Measurements from ENCODE around the gene POU1F1. TPM values are rescaled to one million over a fixed set of nuclear protein-coding genes. Genes with fewer than 3 reads are reported as not detected.
"Not testable (repeated sequence)": the region's sequence is repeated elsewhere in the genome, so short reads cannot be mapped to it uniquely, and the experiment has no call there.

POU1F1 gene
- total and polyA plus RNA-seq, 4 donors = 0.17 to 0.24 TPM; not detected in 2

GRCh38 chr3:87305031-87305430, 28.6 kb upstream of the POU1F1 start:
- DNase-seq (ENCODE audit: low read depth in 4 of 6, low spot score in 6 of 6); H3K36me3 ChIP-seq (ENCODE audit: control insufficient read depth, insufficient read depth, low read length); H3K4me3 ChIP-seq (ENCODE audit: low read depth, low read length); H3K9me3 ChIP-seq (ENCODE audit: control insufficient read depth, insufficient read depth, low read length); H3K27me3 ChIP-seq (ENCODE audit: control insufficient read depth, insufficient read depth, low read length); H3K27ac ChIP-seq (ENCODE audit: low read depth, low read length); H3K4me1 ChIP-seq (ENCODE audit: control insufficient read depth, insufficient read depth, low read length): not testable (repeated sequence)
- no CpG with 5 or more reads among the region's 1 CpG for WGBS (ENCODE audit: insufficient coverage)

GRCh38 chr3:87298111-87298718, 21.8 kb upstream of the POU1F1 start:
- peak; percentile 10 to 87 (median 27) for DNase-seq (ENCODE audit: low read depth in 4 of 6, low spot score in 6 of 6)
- Histone ChIP-seq H3K27me3 (ENCODE audit: control insufficient read depth, insufficient read depth, low read length) (no peaks in the 10 kb centered on the region), H3K4me3 (ENCODE audit: low read depth, low read length) (no peak overlapping the region), H3K9me3 (ENCODE audit: control insufficient read depth, insufficient read depth, low read length) (no peaks in the 10 kb centered on the region), H3K36me3 (ENCODE audit: control insufficient read depth, insufficient read depth, low read length) (no peaks in the 10 kb centered on the region), H3K4me1 (ENCODE audit: control insufficient read depth, insufficient read depth, low read length) (no peaks in the 10 kb centered on the region), H3K27ac (ENCODE audit: low read depth, low read length) (no peak overlapping the region)
- 0% methylated on average over 1 of the region's 3 CpGs for WGBS (ENCODE audit: insufficient coverage)

- DNase-seq (ENCODE audit: low read depth in 4 of 6, low spot score in 6 of 6) = no peak
- H3K27ac ChIP-seq (ENCODE audit: low read depth, low read length) = no peak overlapping the region
Measured at GRCh38 chr3:87288446-87288845, 12.1 kb upstream of the POU1F1 start.

GRCh38 chr3:87287011-87287410, 10.6 kb upstream of the POU1F1 start:
- DNase-seq (ENCODE audit: low read depth in 4 of 6, low spot score in 6 of 6) = no peak
- Histone ChIP-seq H3K9me3 (ENCODE audit: control insufficient read depth, insufficient read depth, low read length) (peaks cover 2% of the 10 kb centered on the region), H3K27ac (ENCODE audit: low read depth, low read length) (no peak overlapping the region), H3K27me3 (ENCODE audit: control insufficient read depth, insufficient read depth, low read length) (no peaks in the 10 kb centered on the region), H3K36me3 (ENCODE audit: control insufficient read depth, insufficient read depth, low read length) (no peaks in the 10 kb centered on the region), H3K4me3 (ENCODE audit: low read depth, low read length) (no peak overlapping the region), H3K4me1 (ENCODE audit: control insufficient read depth, insufficient read depth, low read length) (no peaks in the 10 kb centered on the region)
- no CpG with 5 or more reads among the region's 1 CpG for WGBS (ENCODE audit: insufficient coverage)

More at GRCh38 chr3:87288446-87288845, 12.1 kb upstream of the POU1F1 start:
- Histone ChIP-seq H3K36me3 (ENCODE audit: control insufficient read depth, insufficient read depth, low read length) (no peaks in the 10 kb centered on the region), H3K4me1 (ENCODE audit: control insufficient read depth, insufficient read depth, low read length) (no peaks in the 10 kb centered on the region), H3K9me3 (ENCODE audit: control insufficient read depth, insufficient read depth, low read length) (peaks cover 2% of the 10 kb centered on the region), H3K27me3 (ENCODE audit: control insufficient read depth, insufficient read depth, low read length) (no peaks in the 10 kb centered on the region), H3K4me3 (ENCODE audit: low read depth, low read length) (no peak overlapping the region)
- WGBS (ENCODE audit: insufficient coverage) = no CpG with 5 or more reads among the region's 8 CpGs

- H3K4me3 ChIP-seq (ENCODE audit: low read depth, low read length) = no peak overlapping the region
- DNase-seq (ENCODE audit: low read depth in 4 of 6, low spot score in 6 of 6) = no peak
- H3K27me3 ChIP-seq (ENCODE audit: control insufficient read depth, insufficient read depth, low read length) = no peaks in the 10 kb centered on the region
- no peaks in the 10 kb centered on the region for H3K4me1 ChIP-seq (ENCODE audit: control insufficient read depth, insufficient read depth, low read length)
- H3K36me3 ChIP-seq (ENCODE audit: control insufficient read depth, insufficient read depth, low read length) = no peaks in the 10 kb centered on the region
- H3K27ac ChIP-seq (ENCODE audit: low read depth, low read length) = no peak overlapping the region
- no peaks in the 10 kb centered on the region for H3K9me3 ChIP-seq (ENCODE audit: control insufficient read depth, insufficient read depth, low read length)
- no CpG with 5 or more reads among the region's 4 CpGs for WGBS (ENCODE audit: insufficient coverage)
Measured at GRCh38 chr3:87272718-87273341, 3.6 kb downstream of the POU1F1 start.

GRCh38 chr3:87270908-87271700, 5.3 kb downstream of the POU1F1 start:
- 40% methylated on average over 2 of the region's 4 CpGs for WGBS (ENCODE audit: insufficient coverage)
- H3K4me3 ChIP-seq (ENCODE audit: low read depth, low read length) = no peak overlapping the region
- H3K27ac ChIP-seq (ENCODE audit: low read depth, low read length) = no peak overlapping the region
- H3K9me3 ChIP-seq (ENCODE audit: control insufficient read depth, insufficient read depth, low read length) = no peaks in the 10 kb centered on the region
- DNase-seq (ENCODE audit: low read depth in 4 of 6, low spot score in 6 of 6) = peak in 1 of 6 donors; percentile 18
- H3K27me3 ChIP-seq (ENCODE audit: control insufficient read depth, insufficient read depth, low read length) = no peaks in the 10 kb centered on the region
- H3K36me3 ChIP-seq (ENCODE audit: control insufficient read depth, insufficient read depth, low read length) = no peaks in the 10 kb centered on the region
- H3K4me1 ChIP-seq (ENCODE audit: control insufficient read depth, insufficient read depth, low read length) = no peaks in the 10 kb centered on the region

GRCh38 chr3:87269723-87270122, 6.7 kb downstream of the POU1F1 start:
- no peak for DNase-seq (ENCODE audit: low read depth in 4 of 6, low spot score in 6 of 6)
- H3K9me3 ChIP-seq (ENCODE audit: control insufficient read depth, insufficient read depth, low read length) = no peaks in the 10 kb centered on the region
- no peaks in the 10 kb centered on the region for H3K27me3 ChIP-seq (ENCODE audit: control insufficient read depth, insufficient read depth, low read length)
- H3K4me1 ChIP-seq (ENCODE audit: control insufficient read depth, insufficient read depth, low read length) = no peaks in the 10 kb centered on the region
- no peaks in the 10 kb centered on the region for H3K36me3 ChIP-seq (ENCODE audit: control insufficient read depth, insufficient read depth, low read length)
- H3K4me3 ChIP-seq (ENCODE audit: low read depth, low read length) = no peak overlapping the region
- H3K27ac ChIP-seq (ENCODE audit: low read depth, low read length) = no peak overlapping the region

GRCh38 chr3:87268646-87269211, 7.7 kb downstream of the POU1F1 start:
- no peaks in the 10 kb centered on the region for H3K9me3 ChIP-seq (ENCODE audit: control insufficient read depth, insufficient read depth, low read length)
- WGBS (ENCODE audit: insufficient coverage) = 54% methylated on average over 3 of the region's 4 CpGs
- H3K36me3 ChIP-seq (ENCODE audit: control insufficient read depth, insufficient read depth, low read length) = no peaks in the 10 kb centered on the region
- no peaks in the 10 kb centered on the region for H3K4me1 ChIP-seq (ENCODE audit: control insufficient read depth, insufficient read depth, low read length)
- no peaks in the 10 kb centered on the region for H3K27me3 ChIP-seq (ENCODE audit: control insufficient read depth, insufficient read depth, low read length)
- peak in 1 of 6 donors; percentile 19 for DNase-seq (ENCODE audit: low read depth in 4 of 6, low spot score in 6 of 6)
- no peak overlapping the region for H3K27ac ChIP-seq (ENCODE audit: low read depth, low read length)
- no peak overlapping the region for H3K4me3 ChIP-seq (ENCODE audit: low read depth, low read length)

- Histone ChIP-seq H3K9me3 (ENCODE audit: control insufficient read depth, insufficient read depth, low read length) (no peaks in the 10 kb centered on the region), H3K27me3 (ENCODE audit: control insufficient read depth, insufficient read depth, low read length) (no peaks in the 10 kb centered on the region), H3K4me1 (ENCODE audit: control insufficient read depth, insufficient read depth, low read length) (no peaks in the 10 kb centered on the region), H3K27ac (ENCODE audit: low read depth, low read length) (no peak overlapping the region), H3K4me3 (ENCODE audit: low read depth, low read length) (no peak overlapping the region), H3K36me3 (ENCODE audit: control insufficient read depth, insufficient read depth, low read length) (no peaks in the 10 kb centered on the region)
- 86% methylated on average over 2 of the region's 8 CpGs for WGBS (ENCODE audit: insufficient coverage)
- DNase-seq (ENCODE audit: low read depth in 4 of 6, low spot score in 6 of 6) = no peak
Measured at GRCh38 chr3:87267953-87268645, 8.3 kb downstream of the POU1F1 start.

Data from spinal cord (tissue), 10 donors.